AG10803 (cell line): ENCODE results near the gene COL4A4.
A peak's percentile ranks its signal among the peaks of the same experiment; 100 is the strongest.

ENCODE experiments used
- DNase-seq: peaks from one replicate; pipeline ENCODE4 v3.0.0; 2010; ENCODE audit warnings: low read depth
- H3K4me3 ChIP-seq: 2 replicates; pipeline ENCODE4 v1.5.1; 2011; ENCODE audit warnings: mild to moderate bottlenecking, low read length, control low read depth
- TF ChIP-seq, protein P1 (sequence below): conservative IDR thresholded peaks from 2 replicates; pipeline ENCODE4 v1.5.1; 2011; ENCODE audit warnings: mild to moderate bottlenecking, low read length, control low read depth, inconsistent platforms

Gene COL4A4

GRCh38 chr2:227117852-227118251 is 46.2 kb downstream of the COL4A4 start:
- DNase-seq, result no peak
- TF ChIP-seq, protein P1, sequence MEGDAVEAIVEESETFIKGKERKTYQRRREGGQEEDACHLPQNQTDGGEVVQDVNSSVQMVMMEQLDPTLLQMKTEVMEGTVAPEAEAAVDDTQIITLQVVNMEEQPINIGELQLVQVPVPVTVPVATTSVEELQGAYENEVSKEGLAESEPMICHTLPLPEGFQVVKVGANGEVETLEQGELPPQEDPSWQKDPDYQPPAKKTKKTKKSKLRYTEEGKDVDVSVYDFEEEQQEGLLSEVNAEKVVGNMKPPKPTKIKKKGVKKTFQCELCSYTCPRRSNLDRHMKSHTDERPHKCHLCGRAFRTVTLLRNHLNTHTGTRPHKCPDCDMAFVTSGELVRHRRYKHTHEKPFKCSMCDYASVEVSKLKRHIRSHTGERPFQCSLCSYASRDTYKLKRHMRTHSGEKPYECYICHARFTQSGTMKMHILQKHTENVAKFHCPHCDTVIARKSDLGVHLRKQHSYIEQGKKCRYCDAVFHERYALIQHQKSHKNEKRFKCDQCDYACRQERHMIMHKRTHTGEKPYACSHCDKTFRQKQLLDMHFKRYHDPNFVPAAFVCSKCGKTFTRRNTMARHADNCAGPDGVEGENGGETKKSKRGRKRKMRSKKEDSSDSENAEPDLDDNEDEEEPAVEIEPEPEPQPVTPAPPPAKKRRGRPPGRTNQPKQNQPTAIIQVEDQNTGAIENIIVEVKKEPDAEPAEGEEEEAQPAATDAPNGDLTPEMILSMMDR, result no peak
- H3K4me3 ChIP-seq, result no peak overlapping the region

- no peak for DNase-seq
- no peak overlapping the region for H3K4me3 ChIP-seq
- TF ChIP-seq, protein P1, result no peak
Measured at GRCh38 chr2:227117027-227117426, 47.0 kb downstream of the COL4A4 start.

- TF ChIP-seq, protein P1, result no peak
- no peak overlapping the region for H3K4me3 ChIP-seq
- DNase-seq, result peak; percentile 74
Measured at GRCh38 chr2:227115761-227116160, 48.2 kb downstream of the COL4A4 start.

- DNase-seq, result peak; percentile 68
- no peak overlapping the region for H3K4me3 ChIP-seq
Measured at GRCh38 chr2:227106845-227107759, 56.9 kb downstream of the COL4A4 start.

DNA sequence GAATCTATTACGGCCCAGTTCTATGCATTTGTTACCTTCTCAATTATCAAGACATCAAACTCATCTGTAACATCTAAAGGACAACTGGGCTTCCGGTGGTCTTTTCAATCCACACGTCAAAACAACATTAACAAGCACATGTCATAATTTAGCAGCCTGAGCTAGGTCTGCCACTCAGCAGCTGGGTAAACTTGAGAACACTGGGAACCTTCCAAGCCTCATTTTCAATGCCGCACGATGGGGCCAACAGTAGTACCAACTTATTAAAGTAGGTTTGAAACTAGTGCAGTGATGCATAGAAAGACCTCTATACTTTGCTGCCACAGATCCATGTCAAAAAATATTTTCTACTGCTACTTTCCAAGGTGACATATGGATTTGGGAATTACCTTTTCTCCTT is 60.4 kb downstream of the COL4A4 start:
- TF ChIP-seq, protein P1, result no peak
- no peak for DNase-seq
- H3K4me3 ChIP-seq, result no peak overlapping the region

More at GRCh38 chr2:227106845-227107759, 56.9 kb downstream of the COL4A4 start:
- TF ChIP-seq, protein P1, result peak; percentile 95

GRCh38 chr2:227099340-227099739 is 64.7 kb downstream of the COL4A4 start:
- TF ChIP-seq, protein P1, result no peak
- no peak for DNase-seq
- no peak overlapping the region for H3K4me3 ChIP-seq

- DNase-seq, result no peak
- H3K4me3 ChIP-seq, result no peak overlapping the region
- TF ChIP-seq, protein P1, result no peak
Measured at GRCh38 chr2:227098162-227098515, 65.9 kb downstream of the COL4A4 start.
